Mucosa of descending colon (tissue), 3 donors: Measurements from ENCODE around the gene PEX14. TPM values are rescaled to one million over a fixed set of nuclear protein-coding genes. Genes with fewer than 3 reads are reported as not detected.
"Not testable (repeated sequence)": the region's sequence is repeated elsewhere in the genome, so short reads cannot be mapped to it uniquely, and the experiment has no call there.

Experiments used
- ATAC-seq: fragments of 200-7000 bp; cut with Tn5 transposase; one replicate; pipeline ENCODE4 v1.9.1; 2020; ENCODE audit warnings: mild to moderate bottlenecking, moderate library complexity
- DNase-seq, 3 donors: peaks; one replicate each; pipeline ENCODE4 v3.0.0-alpha.2; 2020
- H3K36me3 ChIP-seq: fragments of 200-600 bp; one replicate; pipeline ENCODE4 v1.8.0; 2021; ENCODE audit warnings: low read depth, mild to moderate bottlenecking
- H3K4me1 ChIP-seq: fragments of 200-600 bp; one replicate; pipeline ENCODE4 v1.8.0; 2021; ENCODE audit warnings: low read depth, mild to moderate bottlenecking
- H3K4me3 ChIP-seq: fragments of 200-600 bp; one replicate; pipeline ENCODE4 v1.8.0; 2021; ENCODE audit warnings: mild to moderate bottlenecking
- H3K9me3 ChIP-seq: fragments of 200-600 bp; one replicate; pipeline ENCODE4 v1.8.0; 2021; ENCODE audit warnings: mild to moderate bottlenecking
- CTCF ChIP-seq: fragments of 200-600 bp; IDR thresholded peaks from one replicate; pipeline ENCODE4 v1.8.0; 2022; ENCODE audit warnings: antibody characterized with exemption, mild to moderate bottlenecking
- intact Hi-C, 2 donors: fragments of 100-400 bp; cut with DNase I in 1 of 2; cut with micrococcal nuclease in 1 of 2; formaldehyde crosslinking; loops; one replicate each; pipeline versions ENCODE4 v1.11.0 to v1.11.1; 2022; cut with DNase I, micrococcal nuclease
- long read RNA-seq, 2 donors: library from polyadenylated mRNA; unstranded; transcript quantifications; one replicate each; pipeline ENCODE4 v2.0.0, GENCODE V29; 2019 to 2021
- total RNA-seq, 3 donors: library from RNA; stranded (reverse); fragmentation: NEBNext Ultra II Directional in 2 of 3; extraction: Animal tissue kit (Norgen Biotek cat#: 25700) in 2 of 3; gene quantifications; one replicate each; pipeline versions ENCODE4 v1.2.1 to v1.2.4, GENCODE V29; 2021 to 2023
- donor health status: DM: no; HTN: no; CAD: no; lungs with moderate emphysema.
- donor health status: DM: no; HTN: no; CAD: no.
- donor health status: DM: no; HTN: yes; CAD: no.

Gene PEX14
- 10 to 100 TPM; 18.9 to 23.8 (median 21.3) TPM for total RNA-seq
- long read RNA-seq, donor 1, partial matches to known transcripts, result 4 of 9 reads
- long read RNA-seq, donor 1, other reads (novel, unspliced or antisense), result 3 of 9 reads
- long read RNA-seq, donor 2, partial matches to known transcripts, result 2 of 8 reads
- long read RNA-seq, donor 2, other reads (novel, unspliced or antisense), result 4 of 8 reads

GRCh38 chr1:10474613-10475507, at the start of gene PEX14:
PEX14 (plus strand) TSS chr1:10474950; CDS start chr1:10474967, 17 bp downstream.
- H3K4me3 ChIP-seq, result peak within 1 kb of the TSS; percentile 97
- H3K4me1 ChIP-seq, result peaks cover 17% of the 10 kb centered on the region
- H3K9me3 ChIP-seq, result no peaks in the 10 kb centered on the region
- no peaks in the 10 kb centered on the region for H3K36me3 ChIP-seq
- ATAC-seq, result peak; percentile 94
- peak; percentile 91 to 93 (median 92) for DNase-seq
- intact Hi-C loops, result no loop called here
- no peak for TF ChIP-seq CTCF

- H3K9me3 ChIP-seq, H3K36me3 ChIP-seq, H3K4me1 ChIP-seq, H3K4me3 ChIP-seq, DNase-seq, ATAC-seq: not testable (repeated sequence)
- intact Hi-C loops, result loop anchor here in 1 of 2 donors (10.0 kb wide), 1 partner anchor 51 kb away; no protein-coding TSS in a partner anchor
Observed at GRCh38 chr1:10425826-10426534, 48.8 kb upstream of the PEX14 start.

- not testable (repeated sequence) for H3K9me3 ChIP-seq, ATAC-seq, H3K36me3 ChIP-seq, H3K4me1 ChIP-seq, DNase-seq, H3K4me3 ChIP-seq
- intact Hi-C loops, result loop anchor here in 1 of 2 donors (10.0 kb wide), 1 partner anchor 52 kb away; no protein-coding TSS in a partner anchor
Observed at GRCh38 chr1:10426535-10426848, 48.3 kb upstream of the PEX14 start.

DNA sequence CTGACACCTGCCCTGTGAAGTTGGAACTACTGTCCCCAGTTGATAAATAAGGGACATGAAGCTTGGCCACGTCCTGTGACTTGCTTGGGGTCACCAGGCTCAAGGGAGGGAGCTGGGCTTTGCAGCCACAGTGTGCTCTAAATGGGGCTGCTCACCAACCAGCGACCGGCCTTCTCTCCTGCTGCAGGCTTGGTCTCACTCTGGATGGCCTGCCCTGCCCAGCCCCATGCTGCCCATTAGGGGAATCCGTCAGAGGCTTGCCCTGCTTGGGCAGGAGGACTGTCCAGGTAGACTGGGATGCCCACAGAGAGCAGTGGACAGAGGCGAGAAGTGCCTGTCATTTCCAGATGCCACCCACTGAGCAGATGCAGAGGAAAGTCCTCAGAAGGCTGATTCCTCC, 45.8 kb upstream of the PEX14 start:
- H3K4me1 ChIP-seq, result peaks cover 10% of the 10 kb centered on the region
- no peak for TF ChIP-seq CTCF
- no peak for DNase-seq
- no peak overlapping the region for H3K4me3 ChIP-seq
- ATAC-seq, result no peak
- intact Hi-C loops, result loop anchor here (2.0 to 10.0 kb wide), 2 partner anchors 52 to 54 kb away; no protein-coding TSS in a partner anchor
- no peaks in the 10 kb centered on the region for H3K9me3 ChIP-seq
- no peaks in the 10 kb centered on the region for H3K36me3 ChIP-seq

- ATAC-seq (peak; percentile 15), DNase-seq (peak in 1 of 3 donors; percentile 34)
- TF ChIP-seq CTCF, result no peak
- no peak overlapping the region for H3K4me3 ChIP-seq
- H3K36me3 ChIP-seq, result no peaks in the 10 kb centered on the region
- H3K4me1 ChIP-seq, result peaks cover 10% of the 10 kb centered on the region
- intact Hi-C loops, result loop anchor here (2.0 to 10.0 kb wide), 3 partner anchors 53 to 65 kb away; no protein-coding TSS in a partner anchor
- no peaks in the 10 kb centered on the region for H3K9me3 ChIP-seq
Observed at GRCh38 chr1:10429868-10430215, 44.9 kb upstream of the PEX14 start.

DNA sequence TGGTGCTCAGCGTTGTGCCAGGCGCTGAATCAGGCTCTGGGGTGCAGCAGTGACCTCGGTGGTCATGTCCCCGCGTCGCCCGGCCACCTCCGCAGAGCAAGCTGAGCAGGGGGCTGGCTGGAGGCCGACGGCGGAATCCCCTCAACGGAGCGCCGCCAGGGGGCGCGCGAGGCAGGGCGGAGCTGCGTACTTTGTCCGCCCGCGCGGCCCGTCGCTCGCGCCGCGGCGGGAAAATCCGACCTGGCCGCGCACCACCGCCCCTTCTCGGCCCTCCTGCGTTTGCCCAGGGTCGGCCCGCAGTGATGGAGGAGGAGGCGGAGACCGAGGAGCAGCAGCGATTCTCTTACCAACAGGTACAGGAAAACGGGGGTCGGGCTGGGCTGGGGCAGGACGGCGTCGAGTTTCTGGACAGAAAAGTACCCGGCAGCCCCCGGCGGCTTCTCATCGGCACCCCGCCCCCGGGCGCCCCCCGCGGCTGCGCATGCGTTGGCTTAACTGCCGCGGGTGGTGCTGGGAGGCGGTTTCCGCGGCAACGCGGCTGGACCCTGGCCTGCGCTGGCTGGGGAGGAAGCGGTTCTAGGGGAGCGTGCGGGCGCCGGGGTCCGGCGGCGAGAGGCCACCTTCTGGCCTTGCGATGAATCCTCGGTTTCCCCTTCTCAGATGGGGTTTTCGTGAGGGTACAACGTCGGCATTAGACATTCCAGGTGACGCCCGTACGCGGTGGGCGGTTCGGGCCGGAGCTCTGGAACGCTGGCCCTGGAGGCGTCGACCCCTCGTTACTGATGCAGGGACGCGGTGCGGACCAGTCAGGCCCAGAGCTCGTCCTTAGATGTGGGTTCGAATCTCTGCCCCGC, 44.3 kb upstream of the PEX14 start, which contains the start of gene CENPS:
Gene CENPS (plus strand): TSS at position 218 of the 854 bp plus-strand sequence. CDS start 85 bp downstream, at position 303.
- DNase-seq (peak; percentile 91 to 96 (median 92)), ATAC-seq (peak; percentile 95)
- Histone ChIP-seq H3K4me3 (peak within 1 kb of the TSS; percentile 63), H3K36me3 (no peaks in the 10 kb centered on the region), H3K9me3 (no peaks in the 10 kb centered on the region), H3K4me1 (peaks cover 10% of the 10 kb centered on the region)
- TF ChIP-seq CTCF, result peak; percentile 96
- intact Hi-C loops, result loop anchor here in 1 of 2 donors (10.0 kb wide), 1 partner anchor 64 kb away; no protein-coding TSS in a partner anchor
